ENCODE measurements around the gene DLL3.

DNA sequence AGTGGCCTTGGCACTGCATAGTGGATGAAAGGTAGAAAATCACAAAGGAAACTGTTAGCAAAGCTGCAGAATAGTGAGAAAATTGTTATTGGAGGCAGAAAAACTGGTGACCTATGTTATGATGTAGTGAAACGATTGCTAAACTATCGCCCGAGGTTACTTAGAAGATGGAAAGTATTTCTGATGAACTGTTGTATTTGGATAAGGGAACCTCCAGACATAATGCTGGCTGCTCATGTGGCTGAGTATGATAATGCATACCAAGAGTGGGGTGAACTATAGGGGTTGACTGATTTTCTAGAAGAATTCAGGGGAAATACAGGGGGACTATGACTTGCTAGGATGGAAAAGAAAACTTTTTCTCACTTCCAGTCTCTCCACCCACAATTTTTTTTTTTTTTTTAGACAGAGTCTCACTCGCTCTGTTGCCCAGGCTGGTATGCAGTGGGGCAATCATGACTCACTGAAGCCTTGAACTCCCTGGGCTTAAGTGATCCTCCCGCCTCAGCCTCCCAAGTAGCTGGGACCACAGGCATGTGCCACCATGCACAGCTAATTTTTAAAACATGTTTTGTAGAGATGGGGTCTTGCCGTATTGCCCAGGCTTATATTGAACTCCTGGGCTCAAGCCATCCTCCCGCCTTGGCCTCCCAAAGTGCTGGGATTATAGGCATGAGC is 45.6 kb downstream of the DLL3 start:
- TF ChIP-seq POLR2A (IDR thresholded peaks at IDR 0.05), result no peak
- TF ChIP-seq, protein P1, sequence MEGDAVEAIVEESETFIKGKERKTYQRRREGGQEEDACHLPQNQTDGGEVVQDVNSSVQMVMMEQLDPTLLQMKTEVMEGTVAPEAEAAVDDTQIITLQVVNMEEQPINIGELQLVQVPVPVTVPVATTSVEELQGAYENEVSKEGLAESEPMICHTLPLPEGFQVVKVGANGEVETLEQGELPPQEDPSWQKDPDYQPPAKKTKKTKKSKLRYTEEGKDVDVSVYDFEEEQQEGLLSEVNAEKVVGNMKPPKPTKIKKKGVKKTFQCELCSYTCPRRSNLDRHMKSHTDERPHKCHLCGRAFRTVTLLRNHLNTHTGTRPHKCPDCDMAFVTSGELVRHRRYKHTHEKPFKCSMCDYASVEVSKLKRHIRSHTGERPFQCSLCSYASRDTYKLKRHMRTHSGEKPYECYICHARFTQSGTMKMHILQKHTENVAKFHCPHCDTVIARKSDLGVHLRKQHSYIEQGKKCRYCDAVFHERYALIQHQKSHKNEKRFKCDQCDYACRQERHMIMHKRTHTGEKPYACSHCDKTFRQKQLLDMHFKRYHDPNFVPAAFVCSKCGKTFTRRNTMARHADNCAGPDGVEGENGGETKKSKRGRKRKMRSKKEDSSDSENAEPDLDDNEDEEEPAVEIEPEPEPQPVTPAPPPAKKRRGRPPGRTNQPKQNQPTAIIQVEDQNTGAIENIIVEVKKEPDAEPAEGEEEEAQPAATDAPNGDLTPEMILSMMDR (IDR thresholded peaks at IDR 0.05 in 4 of 5, conservative IDR thresholded peaks at IDR 0.05 in 1 of 5), result no peak
